Neural progenitor cell (in vitro differentiated cells): ENCODE data around the gene ARHGEF11. TPM values are rescaled to one million over a fixed set of nuclear protein-coding genes. Genes with fewer than 3 reads are reported as not detected.

Experiments used
- DNase-seq: peaks from one replicate; pipeline ENCODE4 v3.0.0-alpha.2; 2016; ENCODE audit warnings: low spot score
- H2AFZ ChIP-seq: fragments of 200-600 bp; sonication (generic); replicated peaks from 2 replicates; pipeline ENCODE4 v1.6.1; 2016; ENCODE audit warnings: antibody characterized with exemption
- H3F3A ChIP-seq: fragments of 200-600 bp; sonication (generic); 2 replicates; pipeline ENCODE4 v1.6.1; 2016; ENCODE audit warnings: antibody characterized with exemption, low read depth
- H3K27ac ChIP-seq: fragments of 200-600 bp; sonication (generic); 2 replicates; pipeline ENCODE4 v1.5.1; 2016; ENCODE audit warnings: mild to moderate bottlenecking
- H3K27me3 ChIP-seq: fragments of 200-600 bp; sonication (generic); 2 replicates; pipeline ENCODE4 v1.6.1; 2016; ENCODE audit warnings: mild to moderate bottlenecking, moderate library complexity
- H3K36me3 ChIP-seq: fragments of 200-600 bp; sonication (generic); 2 replicates; pipeline ENCODE4 v1.5.1; 2016
- H3K4me1 ChIP-seq: fragments of 200-600 bp; sonication (generic); 2 replicates; pipeline ENCODE4 v1.6.1; 2016; ENCODE audit warnings: mixed run types
- H3K4me2 ChIP-seq: fragments of 200-600 bp; sonication (generic); 2 replicates; pipeline ENCODE4 v1.6.1; 2016
- H3K4me3 ChIP-seq: fragments of 200-600 bp; sonication (generic); 2 replicates; pipeline ENCODE4 v1.5.1; 2016
- H3K79me2 ChIP-seq: fragments of 200-600 bp; sonication (generic); 2 replicates; pipeline ENCODE4 v1.6.1; 2016; ENCODE audit warnings: low read depth
- H3K9ac ChIP-seq: fragments of 200-600 bp; sonication (generic); 2 replicates; pipeline ENCODE4 v1.6.1; 2016
- H3K9me3 ChIP-seq: fragments of 200-600 bp; sonication (generic); 2 replicates; pipeline ENCODE4 v1.5.1; 2016; ENCODE audit warnings: low read depth
- H4K20me1 ChIP-seq: fragments of 200-600 bp; sonication (generic); 2 replicates; pipeline ENCODE4 v1.6.1; 2016; ENCODE audit warnings: low read depth
- H3K27ac Mint-ChIP-seq: 3 replicates; pipeline ENCODE4 v1.8.0; 2021; ENCODE audit warnings: mixed read lengths
- H3K27me3 Mint-ChIP-seq: 2 replicates; pipeline ENCODE4 v1.8.0; 2022; ENCODE audit warnings: low read depth, mild to moderate bottlenecking, inconsistent platforms, moderate library complexity, mixed read lengths; ENCODE audit not compliant: insufficient read depth
- H3K36me3 Mint-ChIP-seq: 3 replicates; pipeline ENCODE4 v1.8.0; 2021; ENCODE audit warnings: mixed read lengths
- H3K4me1 Mint-ChIP-seq: 3 replicates; pipeline ENCODE4 v1.8.0; 2021; ENCODE audit warnings: mixed read lengths
- H3K4me3 Mint-ChIP-seq: 3 replicates; pipeline ENCODE4 v1.8.0; 2021; ENCODE audit warnings: mild to moderate bottlenecking, moderate library complexity, mixed read lengths
- H3K9me3 Mint-ChIP-seq: 3 replicates; pipeline ENCODE4 v1.8.0; 2020; ENCODE audit warnings: mixed read lengths
- CTCF ChIP-seq: fragments of 200-600 bp; sonication (generic); IDR thresholded peaks from 2 replicates; pipeline ENCODE4 v1.5.1; 2017; ENCODE audit warnings: antibody characterized with exemption, mild to moderate bottlenecking
- EZH2 ChIP-seq: fragments of 200-600 bp; sonication (generic); IDR thresholded peaks from 2 replicates; pipeline ENCODE4 v1.6.1; 2017; ENCODE audit warnings: antibody characterized with exemption, mild to moderate bottlenecking, moderate library complexity
- EZH2phosphoT487 ChIP-seq: fragments of 200-600 bp; sonication (generic); IDR thresholded peaks from 2 replicates; pipeline ENCODE4 v1.6.1; 2017; ENCODE audit warnings: antibody characterized with exemption
- total RNA-seq: library from RNA; depleted of rRNA; stranded (reverse); fragments of >200 nt; gene quantifications from 2 replicates; pipeline ENCODE4 v1.2.3, GENCODE V29; 2015; ENCODE audit warnings: low replicate concordance

ARHGEF11 gene
- total RNA-seq, 1 donor from 2014 or later = 31.9 TPM

- H4K20me1 ChIP-seq = no peaks in the 10 kb centered on the region
Measured at GRCh38 chr1:156942176-156942575, 103.4 kb downstream of the ARHGEF11 start.

GRCh38 chr1:156941675-156942074, 103.9 kb downstream of the ARHGEF11 start:
- Histone ChIP-seq H3K4me3 (no peak overlapping the region), H4K20me1 (no peaks in the 10 kb centered on the region), H3K27ac (no peak overlapping the region), H3K9me3 (no peaks in the 10 kb centered on the region), H3K4me2 (no peak overlapping the region), H3F3A (no peaks in the 10 kb centered on the region), H3K79me2 (no peaks in the 10 kb centered on the region), H3K27me3 (no peaks in the 10 kb centered on the region), H2AFZ (no peak overlapping the region), H3K9ac (no peak overlapping the region), H3K36me3 (no peaks in the 10 kb centered on the region), H3K4me1 (no peaks in the 10 kb centered on the region)
- H3K9me3 Mint-ChIP-seq = no peaks in the 10 kb centered on the region
- no peak for TF ChIP-seq EZH2
- no peak for TF ChIP-seq CTCF
- no peak for TF ChIP-seq EZH2phosphoT487
- H3K4me3 Mint-ChIP-seq = no peak overlapping the region
- no peaks in the 10 kb centered on the region for H3K4me1 Mint-ChIP-seq
- no peak overlapping the region for H3K27ac Mint-ChIP-seq
- H3K36me3 Mint-ChIP-seq = peaks cover 53% of the 10 kb centered on the region
- DNase-seq = no peak
- H3K27me3 Mint-ChIP-seq = peaks cover 6% of the 10 kb centered on the region

More at GRCh38 chr1:156942176-156942575, 103.4 kb downstream of the ARHGEF11 start:
- no peak overlapping the region for H3K9ac ChIP-seq
- H3K4me3 ChIP-seq = no peak overlapping the region
- no peaks in the 10 kb centered on the region for H3K27me3 ChIP-seq
- Mint-ChIP-seq H3K9me3 (no peaks in the 10 kb centered on the region), H3K36me3 (peaks cover 58% of the 10 kb centered on the region), H3K27me3 (peaks cover 6% of the 10 kb centered on the region), H3K4me1 (no peaks in the 10 kb centered on the region), H3K4me3 (no peak overlapping the region), H3K27ac (no peak overlapping the region)
- TF ChIP-seq EZH2 (no peak), CTCF (no peak), EZH2phosphoT487 (no peak)
- no peak for DNase-seq
- H3K9me3 ChIP-seq = no peaks in the 10 kb centered on the region
- no peak overlapping the region for H3K27ac ChIP-seq
- H3K4me1 ChIP-seq = no peaks in the 10 kb centered on the region
- no peak overlapping the region for H3K4me2 ChIP-seq
- no peaks in the 10 kb centered on the region for H3F3A ChIP-seq
- H2AFZ ChIP-seq = no peak overlapping the region
- H3K36me3 ChIP-seq = no peaks in the 10 kb centered on the region
- no peaks in the 10 kb centered on the region for H3K79me2 ChIP-seq

- TF ChIP-seq EZH2 (no peak), CTCF (no peak), EZH2phosphoT487 (no peak)
- H3K36me3 Mint-ChIP-seq = peaks cover 43% of the 10 kb centered on the region
- Histone ChIP-seq H3K9me3 (no peaks in the 10 kb centered on the region), H2AFZ (no peak overlapping the region), H3K4me3 (no peak overlapping the region), H3K27ac (no peak overlapping the region), H3K9ac (no peak overlapping the region), H3K4me2 (no peak overlapping the region), H3F3A (no peaks in the 10 kb centered on the region), H3K27me3 (no peaks in the 10 kb centered on the region), H3K4me1 (no peaks in the 10 kb centered on the region), H3K36me3 (no peaks in the 10 kb centered on the region), H3K79me2 (no peaks in the 10 kb centered on the region), H4K20me1 (no peaks in the 10 kb centered on the region)
- peaks cover 3% of the 10 kb centered on the region for H3K27me3 Mint-ChIP-seq
- DNase-seq = no peak
- H3K9me3 Mint-ChIP-seq = no peaks in the 10 kb centered on the region
- no peaks in the 10 kb centered on the region for H3K4me1 Mint-ChIP-seq
- no peak overlapping the region for H3K27ac Mint-ChIP-seq
- H3K4me3 Mint-ChIP-seq = no peak overlapping the region
Measured at GRCh38 chr1:156939786-156940334, 105.7 kb downstream of the ARHGEF11 start.
